Stimulated activated CD4-positive, alpha-beta T cell treated with anti-CD3 and anti-CD28 coated beads, Interleukin-1b, Interleukin-23, amount 100 ng/mL, for 24 hours (primary cell): Measurements from ENCODE around the gene METAP2.

ENCODE experiments used
- DNase-seq, 4 experiments: peaks; one replicate each; pipeline ENCODE4 v3.0.0-alpha.2; 2020; ENCODE audit warnings: low read depth in 4 of 4, low spot score in 1 of 4

Gene METAP2

DNA sequence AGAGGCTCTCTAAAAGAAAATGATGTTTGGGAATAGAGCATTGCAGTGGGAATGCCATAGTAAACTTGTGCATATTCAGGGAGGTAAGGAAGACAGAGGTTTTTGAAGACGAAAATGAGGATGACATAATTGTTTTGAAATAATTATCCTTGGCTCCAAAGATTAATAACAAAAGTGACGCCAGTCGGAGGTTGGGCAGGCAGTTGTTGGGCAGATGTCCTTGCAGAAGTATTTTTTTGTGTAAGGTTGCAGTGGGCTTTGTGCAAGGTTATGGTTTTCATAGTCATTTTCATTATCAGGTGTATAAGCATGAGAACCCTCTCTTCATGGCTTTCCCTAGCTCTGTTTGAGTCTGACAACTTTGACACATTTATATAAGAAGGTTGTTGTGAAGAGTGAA lies 35.3 kb downstream of the METAP2 start:
- no peak for DNase-seq

DNA sequence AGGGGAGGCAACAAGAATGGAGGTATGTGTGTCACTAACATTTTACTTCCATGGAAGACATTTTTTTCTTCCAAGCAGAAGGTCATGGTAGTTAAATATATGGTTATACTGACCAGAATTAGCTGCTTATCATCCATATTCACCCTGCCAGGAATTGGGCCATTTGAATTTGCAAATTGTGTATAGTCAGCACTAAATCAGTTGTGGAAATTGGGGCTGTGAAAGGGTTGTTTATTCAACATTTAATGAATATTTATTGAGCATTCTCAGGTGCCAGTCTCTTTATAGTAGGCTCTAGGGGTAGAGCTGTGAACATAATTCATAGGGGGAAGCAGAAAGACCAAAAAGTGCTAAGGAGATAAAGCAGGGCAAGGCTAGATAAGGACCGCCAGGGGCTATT lies 38.0 kb downstream of the METAP2 start:
- no peak for DNase-seq

DNA sequence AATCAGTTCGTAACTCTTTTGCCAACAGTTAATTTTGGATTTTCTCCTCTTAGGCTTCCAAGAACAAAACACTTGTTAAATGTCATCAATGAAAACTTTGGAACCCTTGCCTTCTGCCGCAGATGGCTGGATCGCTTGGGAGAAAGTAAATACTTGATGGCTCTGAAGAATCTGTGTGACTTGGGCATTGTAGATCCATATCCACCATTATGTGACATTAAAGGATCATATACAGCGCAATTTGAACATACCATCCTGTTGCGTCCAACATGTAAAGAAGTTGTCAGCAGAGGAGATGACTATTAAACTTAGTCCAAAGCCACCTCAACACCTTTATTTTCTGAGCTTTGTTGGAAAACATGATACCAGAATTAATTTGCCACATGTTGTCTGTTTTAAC lies 39.6 kb downstream of the METAP2 start:
- DNase-seq: no peak

DNA sequence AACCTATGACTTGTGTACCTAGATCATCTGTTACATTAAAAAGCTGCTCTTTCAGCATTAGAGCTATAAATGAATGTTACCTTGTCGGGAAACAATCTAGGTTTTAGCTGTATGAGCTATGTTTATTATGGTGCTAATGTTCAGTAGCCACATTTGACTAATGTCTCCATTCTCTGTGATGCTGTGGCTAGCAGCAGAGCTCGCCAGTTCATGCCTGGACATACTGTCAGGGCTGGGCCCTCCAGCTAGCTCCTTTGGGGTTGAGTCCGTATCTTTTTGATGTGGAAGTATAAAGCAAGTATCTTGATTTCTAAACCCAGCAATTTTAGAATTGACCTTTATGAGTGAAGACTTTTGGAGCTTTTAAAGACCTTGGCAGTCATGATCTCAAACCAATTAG lies 41.2 kb downstream of the METAP2 start:
- no peak for DNase-seq

DNA sequence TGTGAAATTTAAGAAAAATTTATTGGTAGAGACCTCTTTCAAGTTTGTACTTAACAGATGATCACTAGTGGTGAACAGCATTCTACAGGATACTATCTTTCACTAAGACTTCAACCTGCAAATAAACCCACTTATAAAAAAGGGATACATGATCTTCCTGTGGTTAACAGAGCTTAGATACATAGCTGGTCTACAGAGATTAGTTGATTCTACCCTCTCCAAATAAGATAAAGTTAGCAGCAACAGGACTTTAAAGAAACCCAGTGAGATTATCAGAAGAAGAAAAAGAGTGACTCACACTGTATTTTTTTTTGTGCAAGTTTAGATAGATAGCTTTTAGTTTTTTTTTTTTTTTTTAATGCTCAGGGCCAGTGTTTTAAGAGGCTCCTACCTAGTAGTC lies 42.8 kb downstream of the METAP2 start:
- no peak for DNase-seq

DNA sequence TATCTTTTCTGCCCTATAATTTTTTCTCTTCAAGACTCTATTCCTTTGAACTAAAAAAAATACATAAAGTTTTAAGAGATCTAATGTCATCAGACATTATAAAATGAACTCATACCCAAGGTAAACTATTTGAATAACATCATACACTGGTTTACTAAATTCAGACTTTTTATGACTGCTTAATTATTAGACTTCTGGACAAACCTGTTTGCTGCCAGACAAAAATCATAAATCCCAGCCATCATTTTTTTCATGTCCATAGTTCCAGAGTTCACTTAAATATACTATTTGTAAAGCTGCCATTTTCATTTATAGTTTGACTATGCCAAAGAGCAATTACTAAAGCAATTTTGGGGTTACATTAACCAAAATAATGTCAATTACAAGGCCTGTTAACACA lies 43.3 kb downstream of the METAP2 start:
- no peak for DNase-seq

DNA sequence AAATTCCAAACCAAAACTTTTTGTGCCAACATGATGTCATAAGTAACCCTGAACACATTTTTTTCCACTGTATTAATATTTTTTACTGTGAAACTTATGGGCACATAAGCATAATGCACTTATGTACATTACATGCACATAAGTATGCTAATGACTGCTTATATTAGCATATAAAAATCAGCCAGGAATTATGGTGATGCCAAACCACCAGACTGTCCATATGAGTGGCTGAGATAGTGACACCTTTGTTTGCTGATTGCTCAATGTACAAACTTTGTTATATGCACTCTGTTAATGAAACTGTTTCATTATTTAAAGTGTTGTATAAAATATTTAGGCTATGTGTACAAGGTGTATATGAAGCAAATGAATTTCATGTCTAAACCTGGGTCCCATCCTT lies 45.0 kb downstream of the METAP2 start:
- DNase-seq: no peak

DNA sequence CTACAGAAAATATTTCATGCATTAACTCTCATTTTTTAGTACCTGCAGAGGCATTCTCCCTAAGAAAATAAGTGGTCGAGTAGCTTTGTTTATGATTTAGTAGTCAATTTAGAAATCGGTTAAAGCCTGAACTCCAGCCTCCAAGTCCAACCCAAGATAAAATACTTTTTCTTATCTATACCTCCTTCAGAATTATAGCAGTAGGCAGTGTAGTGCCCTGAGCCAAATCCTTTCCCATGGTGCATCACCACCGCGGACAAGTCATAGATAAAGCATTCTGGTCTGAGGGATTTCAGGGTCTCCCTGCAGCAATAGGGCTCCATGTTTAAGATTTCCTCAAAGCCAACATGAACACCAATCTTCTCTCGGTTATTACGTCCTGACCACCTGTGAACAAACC lies 46.9 kb downstream of the METAP2 start:
- DNase-seq: no peak

DNA sequence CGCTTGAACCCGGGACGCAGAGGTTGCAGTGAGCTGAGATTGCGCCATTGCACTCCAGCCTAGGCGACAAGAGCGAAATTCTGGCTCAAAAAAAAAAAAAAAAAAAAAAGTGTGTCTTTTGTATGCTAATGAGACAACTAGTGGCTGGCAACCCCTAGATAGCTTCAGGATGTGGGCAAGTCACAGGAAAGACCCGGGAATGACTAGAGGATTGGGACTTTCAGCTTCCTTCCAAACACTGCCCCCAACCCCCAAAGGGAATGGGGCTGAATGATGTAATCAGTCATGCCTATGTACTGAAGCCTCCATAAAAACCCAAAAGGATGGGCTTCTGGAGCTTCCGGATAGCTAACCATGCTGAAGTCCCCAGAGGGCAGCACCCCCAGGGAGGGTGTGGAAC lies 48.7 kb downstream of the METAP2 start:
- no peak for DNase-seq

DNA sequence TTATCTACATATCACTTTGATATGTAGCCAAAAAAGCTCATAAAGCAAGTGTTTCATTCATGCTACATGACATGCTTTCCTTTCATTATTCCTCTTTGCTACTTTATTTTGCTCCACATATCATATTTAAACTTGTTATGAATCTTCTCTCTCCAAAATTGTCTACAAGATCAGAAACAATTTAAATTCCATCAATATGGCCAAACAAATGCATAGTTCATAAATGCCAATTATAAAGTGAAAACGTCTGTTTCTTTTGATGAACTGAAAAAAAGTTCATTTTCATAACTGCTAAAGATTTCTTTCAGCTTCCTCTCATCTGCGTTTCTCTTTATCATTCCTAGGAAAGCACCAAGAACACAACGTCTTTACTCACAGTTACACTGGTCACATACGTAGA lies 54.5 kb downstream of the METAP2 start:
- DNase-seq: no peak

DNA sequence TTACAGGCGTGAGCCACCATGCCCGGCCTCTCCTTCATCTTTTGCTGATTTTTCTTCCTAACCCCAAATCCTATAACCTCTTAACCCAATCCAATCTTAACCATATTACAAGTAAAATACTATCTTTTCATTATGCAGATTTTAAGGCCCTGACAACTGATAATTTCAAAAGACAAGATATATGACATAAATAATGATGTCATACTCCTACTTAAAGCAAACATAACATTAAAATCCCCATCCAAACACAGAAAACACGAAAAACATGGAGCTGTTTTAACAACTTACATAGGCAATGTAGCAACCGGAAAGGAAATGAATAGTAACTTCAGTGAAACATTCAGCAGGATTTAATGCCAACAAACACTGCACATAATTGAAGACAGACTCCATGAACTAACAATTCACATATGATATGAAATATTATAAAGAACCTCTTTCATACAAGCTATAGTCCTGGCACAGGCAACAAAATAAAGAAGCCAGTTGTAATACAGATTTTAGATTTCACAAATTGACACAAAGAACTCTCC lies 55.8 kb downstream of the METAP2 start:
- no peak for DNase-seq

DNA sequence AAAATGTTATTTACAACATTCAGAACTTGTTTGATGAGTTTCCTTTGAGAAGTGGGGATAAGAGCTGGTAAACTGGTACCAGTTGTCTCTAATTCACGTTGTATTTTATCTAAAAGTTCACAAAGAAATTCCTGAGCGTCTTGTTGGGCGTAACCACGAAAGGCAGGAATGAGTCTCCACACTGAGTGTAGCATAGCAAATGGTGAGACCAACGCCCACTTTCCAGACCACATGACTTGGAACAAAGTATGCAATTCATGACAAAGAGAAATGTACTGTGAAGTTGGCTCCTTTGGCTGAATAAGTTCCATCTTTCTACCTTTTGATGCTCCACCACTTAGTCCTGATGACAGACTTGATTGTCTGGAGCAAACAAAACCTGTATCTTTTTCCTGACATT lies 58.9 kb downstream of the METAP2 start:
- no peak for DNase-seq

DNA sequence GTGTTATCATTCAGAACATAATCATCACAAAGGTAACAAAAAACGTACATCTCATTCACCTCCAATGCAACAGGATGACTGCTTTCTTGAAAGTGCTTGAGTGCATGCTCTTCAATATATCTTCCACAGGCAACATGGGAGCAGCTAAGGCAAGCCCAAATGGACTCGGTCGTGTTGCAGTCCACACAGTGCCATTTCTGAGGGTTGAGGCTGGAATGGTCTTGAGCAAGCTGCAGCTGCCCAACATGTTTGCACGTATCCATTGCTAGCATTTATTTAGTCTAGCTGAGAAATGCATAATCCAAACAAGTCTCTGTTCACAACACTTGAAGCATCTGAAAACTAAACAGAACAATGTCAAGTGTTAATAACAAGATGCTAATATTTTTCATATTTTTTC lies 60.0 kb downstream of the METAP2 start:
- DNase-seq: no peak

DNA sequence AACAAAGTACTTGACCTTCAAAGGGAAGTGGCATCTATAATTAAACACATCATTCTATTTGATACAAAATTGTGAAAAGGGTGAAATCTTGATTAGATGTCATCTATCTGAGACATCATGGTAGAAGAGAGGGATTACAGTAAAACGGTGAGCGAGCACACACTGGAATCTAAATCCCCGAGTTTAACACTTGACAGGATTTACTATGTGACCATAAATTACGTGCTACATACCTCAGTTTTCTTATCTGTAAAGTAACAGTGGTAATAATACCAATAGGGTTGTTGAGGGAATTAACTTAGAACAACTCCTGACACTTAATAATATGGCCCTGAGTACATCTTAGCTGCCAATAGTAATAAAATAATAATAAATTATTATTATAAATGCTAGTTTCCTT lies 64.1 kb downstream of the METAP2 start:
- DNase-seq: no peak

DNA sequence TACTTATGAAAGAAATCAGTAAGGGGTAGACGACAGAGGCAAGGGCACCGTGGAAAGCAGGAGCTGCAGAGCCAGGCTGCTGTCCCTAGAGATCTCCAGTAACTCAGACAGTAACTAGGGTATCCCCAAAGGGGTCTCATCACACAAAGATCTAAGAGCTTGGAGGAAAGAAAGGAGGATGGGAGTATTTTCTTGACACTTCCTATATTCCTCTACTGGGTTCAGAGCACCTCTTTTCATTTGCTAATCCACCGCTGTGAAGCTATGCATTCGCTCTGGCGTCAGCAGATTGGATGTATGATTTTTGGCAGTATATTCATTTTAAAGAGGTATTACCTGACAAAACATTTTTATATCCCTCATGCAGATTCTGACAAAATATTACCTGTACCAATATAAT lies 64.7 kb downstream of the METAP2 start:
- no peak for DNase-seq

DNA sequence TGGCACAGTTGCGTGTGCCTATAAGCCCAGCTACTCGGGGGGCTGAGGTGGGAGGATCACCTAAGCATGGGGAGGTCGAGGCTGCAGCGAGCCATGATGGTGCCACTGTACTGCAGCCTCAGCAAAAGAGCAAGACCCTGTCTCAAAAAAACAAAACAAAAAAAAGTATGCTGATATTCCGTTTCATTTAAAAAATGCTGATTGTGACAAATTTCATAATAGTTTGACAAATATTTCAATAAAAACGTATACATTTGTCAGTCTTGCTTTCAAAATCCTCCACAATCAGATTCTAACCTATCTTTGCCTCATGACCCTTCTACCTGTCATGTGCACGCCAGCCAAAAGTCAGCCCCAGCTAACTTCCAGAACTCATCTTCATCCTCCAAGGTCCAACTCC lies 67.5 kb downstream of the METAP2 start:
- DNase-seq: no peak

DNA sequence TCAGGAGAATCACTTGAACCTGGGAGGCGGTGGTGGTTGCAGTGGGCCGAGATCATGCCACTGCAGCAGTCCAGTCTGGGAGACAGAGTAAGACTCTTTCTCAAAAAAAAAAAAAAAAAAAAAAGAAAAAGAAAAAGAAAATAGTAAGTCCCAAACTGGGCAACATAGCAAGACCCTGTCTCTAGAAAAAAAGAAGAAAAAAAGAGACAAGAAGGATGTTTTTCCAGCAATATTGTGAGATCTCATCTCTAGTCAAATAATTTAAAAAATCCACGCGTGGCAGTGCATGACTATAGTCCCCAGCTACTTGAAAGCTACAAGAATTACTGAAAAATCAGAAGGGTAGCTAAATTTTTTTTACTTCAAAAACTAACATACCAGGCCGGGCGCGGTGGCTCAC lies 69.4 kb downstream of the METAP2 start:
- no peak for DNase-seq

DNA sequence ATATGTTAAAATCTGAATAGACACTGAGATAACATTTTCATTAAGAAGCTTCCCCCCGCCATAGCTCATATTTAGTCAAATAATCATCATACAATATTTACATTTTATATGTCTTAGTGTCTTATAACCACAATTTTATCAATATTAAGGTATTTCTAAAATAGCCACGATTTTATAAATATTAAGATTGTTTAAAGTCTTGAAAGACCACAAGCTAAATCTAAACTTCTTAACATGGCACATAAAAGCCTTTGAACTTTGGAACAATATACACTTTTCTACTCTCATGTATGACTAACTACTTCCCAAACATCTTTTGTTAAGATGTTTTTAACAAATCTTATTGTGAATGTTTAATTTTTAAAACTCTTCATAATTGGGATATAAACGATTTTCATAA lies 70.8 kb downstream of the METAP2 start:
- no peak for DNase-seq

DNA sequence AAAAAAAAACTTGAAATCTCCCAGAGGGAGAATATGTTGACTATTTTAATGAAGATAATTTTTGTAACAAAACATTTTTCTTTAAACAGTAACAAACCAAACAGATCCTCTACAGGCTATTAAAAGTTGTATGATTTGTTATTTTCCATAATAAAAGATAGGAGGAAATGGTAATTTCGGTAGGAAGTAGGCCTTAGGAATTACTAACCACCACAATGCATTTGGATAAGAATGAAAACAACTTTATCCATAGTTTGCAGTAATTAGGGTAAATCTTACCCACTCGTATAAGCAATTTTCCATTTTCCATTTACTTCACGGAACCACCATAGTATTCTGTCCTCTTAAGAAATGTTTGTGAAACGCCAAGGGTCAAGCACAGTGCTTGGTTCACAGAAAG lies 71.4 kb downstream of the METAP2 start:
- no peak for DNase-seq

DNA sequence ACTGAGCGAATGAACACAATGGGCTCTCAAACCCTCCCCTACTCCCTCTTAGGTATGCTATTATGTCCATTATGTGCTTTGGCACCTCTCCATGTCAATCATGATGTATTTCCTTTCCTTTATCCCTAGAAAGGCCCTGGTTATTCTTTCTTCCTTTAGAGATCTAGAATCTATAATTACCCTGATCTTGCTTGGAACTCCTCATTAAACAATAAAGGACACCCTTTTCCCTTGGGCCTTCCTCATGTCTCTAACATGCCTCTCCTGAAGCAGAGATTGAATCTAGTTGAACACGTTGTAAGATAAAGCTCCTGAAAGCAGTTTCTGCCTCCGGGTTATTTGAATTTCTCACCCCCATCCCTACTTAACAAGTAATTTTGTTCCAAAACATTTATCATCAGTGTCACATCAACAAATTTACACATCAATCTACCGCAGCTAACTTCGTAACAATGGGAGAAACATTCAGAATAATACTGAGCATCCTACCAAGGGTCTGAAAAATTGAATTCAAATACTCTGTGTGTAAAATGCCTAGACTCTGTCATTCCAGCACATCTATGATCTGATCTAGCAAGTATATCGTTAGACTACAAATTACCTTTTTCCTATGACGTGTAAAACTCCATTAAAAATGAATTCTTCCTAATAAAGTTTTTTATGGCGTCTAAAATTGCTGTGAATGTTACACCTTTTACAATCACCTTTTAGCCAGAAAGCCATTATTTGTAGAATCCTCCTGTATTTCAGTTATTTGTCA lies 72.0 kb downstream of the METAP2 start:
- DNase-seq: no peak

DNA sequence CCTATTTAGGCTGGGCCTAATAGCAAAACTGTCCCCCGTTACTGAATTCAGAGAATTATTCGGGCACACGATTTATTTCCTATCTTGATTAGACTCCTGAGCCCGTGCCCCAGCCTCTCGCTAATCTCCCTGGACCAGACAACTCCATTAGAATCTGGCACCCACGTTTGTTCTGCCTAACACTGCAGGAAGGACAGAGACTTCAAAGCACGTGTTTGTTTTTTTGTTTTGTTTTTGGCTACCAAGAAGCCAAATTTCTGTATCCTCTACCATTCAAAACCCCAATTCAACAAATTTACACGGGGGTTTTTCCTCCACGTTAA lies 72.5 kb downstream of the METAP2 start:
- no peak for DNase-seq

DNA sequence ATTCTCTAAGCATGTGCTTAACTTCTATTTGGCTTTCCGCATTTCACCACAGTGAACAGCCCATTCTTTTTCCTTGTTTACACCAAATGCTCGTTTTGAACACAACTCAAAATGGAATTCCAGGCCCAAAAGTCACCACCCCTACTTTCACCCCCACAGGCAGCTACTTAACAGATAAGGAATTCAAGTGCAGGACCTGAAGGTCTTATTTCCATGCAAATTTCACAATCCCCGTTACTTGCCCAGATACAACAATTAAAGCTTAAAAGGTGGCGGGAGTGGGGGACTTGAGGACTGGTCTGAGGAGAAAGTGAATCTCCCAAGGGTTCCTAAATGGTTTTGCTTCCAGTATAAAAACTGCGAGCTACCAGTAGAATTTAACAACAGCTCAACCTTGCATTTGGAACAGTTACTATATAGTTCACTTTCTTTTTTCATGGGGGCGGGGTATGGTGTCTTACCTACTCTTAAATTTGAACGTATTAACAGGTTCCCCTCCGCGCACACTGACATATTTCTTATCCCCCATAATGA lies 73.6 kb downstream of the METAP2 start:
- DNase-seq: no peak

DNA sequence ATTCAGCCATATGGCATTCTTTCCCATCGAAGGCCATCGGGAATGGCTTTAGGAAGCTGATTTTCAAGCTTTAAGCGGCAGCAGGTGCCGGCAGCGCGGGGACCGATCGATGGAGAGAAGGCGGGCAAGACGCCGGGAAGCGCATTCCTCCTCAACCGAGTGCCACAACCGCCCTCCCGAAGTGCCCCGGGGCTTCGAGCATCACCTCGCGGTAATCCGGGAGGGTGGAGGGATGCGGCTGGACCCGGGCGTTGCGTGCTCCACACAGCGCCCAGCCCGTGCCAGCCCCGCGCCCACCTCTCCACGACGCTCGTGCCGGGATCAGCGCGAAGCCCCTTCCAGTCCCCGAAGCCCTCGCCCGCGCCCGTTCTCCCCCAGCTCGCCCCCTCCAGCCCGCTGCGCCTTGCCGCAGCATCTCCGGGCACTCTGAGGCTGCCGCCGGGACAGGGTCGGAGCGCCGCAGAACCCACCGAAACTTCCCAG lies 74.1 kb downstream of the METAP2 start:
- peak in 3 of 4 experiments; percentile 2 to 26 (median 25) for DNase-seq
